HS-5 (cell line): ENCODE data around the gene COG5.
"Not testable (repeated sequence)": the region's sequence is repeated elsewhere in the genome, so short reads cannot be mapped to it uniquely, and the experiment has no call there.

Experiments used
- DNase-seq: peaks from one replicate; pipeline ENCODE4 v3.0.0-alpha.2; 2012; ENCODE audit warnings: low read depth

Gene COG5

DNA sequence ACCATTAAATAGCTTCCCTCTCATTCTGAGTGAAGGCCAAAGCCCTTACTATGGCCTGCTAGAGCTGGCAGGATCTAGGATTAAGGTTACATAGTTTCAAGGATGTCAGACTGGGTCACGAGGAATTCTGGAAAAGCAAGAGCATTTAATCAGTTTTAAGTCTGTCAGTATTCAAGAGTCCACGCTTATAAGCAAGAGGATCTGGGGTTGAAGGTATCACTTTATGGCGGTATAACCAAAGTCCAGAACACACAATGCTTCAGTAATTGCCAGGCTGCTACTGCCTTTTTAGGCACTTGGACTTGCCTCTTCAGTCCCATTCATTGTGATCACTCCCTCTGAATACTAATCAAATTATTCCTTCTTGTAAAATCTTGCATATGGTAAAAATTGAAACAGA lies 293.9 kb downstream of the COG5 start:
- no peak for DNase-seq

DNA sequence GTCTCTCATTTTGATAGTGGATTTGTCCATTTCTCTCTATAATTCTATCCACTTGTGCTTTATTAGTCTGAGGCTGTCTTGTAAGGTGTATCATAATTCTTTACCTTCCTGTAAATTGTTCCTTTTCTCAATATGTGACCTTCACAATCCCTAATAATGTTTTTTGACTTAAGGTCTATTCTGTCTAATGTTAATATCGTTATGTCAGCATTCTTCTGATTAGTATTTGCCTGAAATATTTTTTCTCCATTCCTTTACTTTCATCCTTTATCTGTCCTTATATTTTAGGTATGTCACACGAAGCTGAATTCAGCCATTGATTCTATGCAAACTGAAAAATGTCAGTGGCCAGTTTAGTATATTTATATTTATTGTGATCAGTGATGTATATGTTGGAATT lies 295.1 kb downstream of the COG5 start:
- DNase-seq, result no peak

DNA sequence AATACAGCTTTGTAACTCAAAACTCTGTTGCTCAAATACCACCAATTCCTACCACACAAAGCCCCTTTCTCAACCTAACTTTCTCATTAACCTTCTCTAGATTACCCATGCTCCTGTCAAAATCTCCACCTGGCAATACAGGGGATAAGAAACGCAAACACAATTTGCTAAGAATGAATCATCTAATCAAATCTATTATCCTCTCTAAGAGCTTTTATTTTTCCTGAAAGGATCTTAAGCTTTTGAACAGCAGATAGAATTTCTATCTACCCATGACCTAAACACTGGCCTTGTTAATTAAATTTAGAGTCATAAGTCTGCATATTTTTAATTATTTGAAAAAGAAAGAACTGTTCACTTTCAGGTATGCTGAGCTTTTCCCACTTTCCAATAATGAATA lies 296.6 kb downstream of the COG5 start:
- DNase-seq, result no peak

DNA sequence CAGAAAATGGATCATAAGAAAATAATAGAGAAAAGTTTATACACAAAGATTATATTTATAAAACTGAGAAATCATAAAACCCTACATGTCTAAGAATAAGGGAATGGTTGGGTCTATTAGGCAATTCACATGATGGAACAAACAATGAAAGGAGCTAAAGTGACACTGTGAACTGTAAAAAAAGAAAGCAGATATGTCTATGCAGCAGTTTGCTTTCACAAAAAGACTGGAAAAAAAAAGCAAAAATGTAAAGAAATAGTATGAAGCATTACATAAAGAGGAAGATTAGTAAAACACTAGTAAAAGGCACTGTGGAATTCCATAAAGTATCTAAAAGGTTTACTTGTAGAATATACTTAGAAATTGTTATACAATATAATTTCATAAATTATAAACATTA lies 299.0 kb downstream of the COG5 start:
- DNase-seq, result no peak

DNA sequence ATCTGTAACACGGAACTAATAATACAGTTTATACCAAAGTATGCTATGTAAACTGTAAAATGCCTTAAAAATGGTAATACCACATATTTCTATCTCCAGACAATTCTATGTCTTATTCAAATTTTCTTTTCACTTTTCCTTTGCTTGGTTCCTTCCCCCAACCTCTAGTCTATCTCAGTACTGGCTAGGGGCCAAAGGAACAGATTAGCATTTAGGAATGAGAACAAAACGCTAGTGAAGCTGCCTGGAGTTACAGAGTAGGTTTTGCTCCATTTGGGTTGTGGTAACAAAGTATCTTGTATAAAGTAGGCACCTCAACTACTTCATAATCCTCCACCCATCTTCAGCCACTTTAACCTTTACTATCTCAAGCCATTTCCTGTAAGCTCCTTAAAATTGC lies 300.9 kb downstream of the COG5 start:
- DNase-seq, result no peak

DNA sequence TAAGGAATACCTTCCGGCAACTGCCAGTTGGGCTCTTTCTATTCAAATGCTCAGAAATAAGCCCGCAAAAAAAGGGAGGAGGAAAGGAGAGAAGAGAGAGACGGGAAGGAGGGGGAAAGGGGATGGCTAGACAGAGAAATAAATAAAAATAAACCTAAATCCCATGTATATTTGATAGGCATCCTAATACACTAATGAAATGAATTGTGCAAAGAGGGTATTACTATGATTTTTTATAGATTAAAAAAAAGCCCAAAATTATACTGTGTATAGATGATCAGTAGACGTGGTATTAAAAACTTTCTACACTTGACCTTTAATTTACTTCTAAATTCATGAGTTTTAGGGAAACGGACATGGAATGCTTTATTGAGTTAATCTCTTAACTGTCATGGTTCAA lies 305.0 kb downstream of the COG5 start:
- no peak for DNase-seq

DNA sequence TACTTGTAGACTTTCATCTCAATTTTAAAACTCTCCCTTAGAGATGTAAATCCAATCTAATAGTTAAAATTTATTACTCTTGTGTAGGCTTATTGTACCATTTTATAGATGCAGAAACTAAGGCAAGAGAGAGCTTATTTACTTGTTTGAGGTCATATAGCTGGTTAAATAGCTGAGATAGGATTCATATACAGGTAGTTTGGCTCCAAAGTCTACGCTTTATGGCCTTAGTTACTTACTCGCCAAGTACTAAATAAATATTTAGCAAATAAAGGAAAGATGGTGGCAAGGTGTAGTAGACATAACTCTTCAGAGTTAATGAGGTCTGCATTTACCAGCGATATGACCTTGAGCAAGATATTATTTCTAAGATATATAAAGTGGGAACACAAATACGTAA lies 308.1 kb downstream of the COG5 start:
- DNase-seq, result no peak

DNA sequence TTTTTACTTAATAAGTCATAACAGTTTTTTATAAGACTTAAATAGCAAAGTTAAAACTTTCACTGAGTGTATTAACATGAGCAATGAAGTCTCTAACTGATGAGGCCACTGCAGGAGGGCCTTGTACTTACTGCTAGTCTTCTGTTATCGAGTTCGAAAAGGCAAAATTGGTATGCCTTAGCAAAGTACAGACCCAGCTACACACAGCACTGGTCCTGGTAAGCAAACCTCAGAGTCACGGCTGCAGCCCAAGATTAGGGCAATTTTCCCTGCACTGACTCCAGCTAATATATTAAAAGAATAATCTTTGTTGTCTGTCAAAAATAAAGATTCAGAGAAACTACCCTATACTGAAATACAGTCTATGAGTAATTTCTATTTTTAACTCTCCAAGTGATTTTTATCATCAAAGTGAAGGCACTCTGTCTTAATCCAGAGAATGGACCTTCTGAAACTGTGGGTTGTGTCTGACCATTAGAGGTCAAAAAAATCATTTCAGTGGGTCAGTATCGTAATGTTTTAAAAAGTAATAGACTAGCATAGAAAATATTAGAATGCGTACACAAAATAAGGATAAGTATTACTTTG lies 309.2 kb downstream of the COG5 start:
- DNase-seq, result no peak

DNA sequence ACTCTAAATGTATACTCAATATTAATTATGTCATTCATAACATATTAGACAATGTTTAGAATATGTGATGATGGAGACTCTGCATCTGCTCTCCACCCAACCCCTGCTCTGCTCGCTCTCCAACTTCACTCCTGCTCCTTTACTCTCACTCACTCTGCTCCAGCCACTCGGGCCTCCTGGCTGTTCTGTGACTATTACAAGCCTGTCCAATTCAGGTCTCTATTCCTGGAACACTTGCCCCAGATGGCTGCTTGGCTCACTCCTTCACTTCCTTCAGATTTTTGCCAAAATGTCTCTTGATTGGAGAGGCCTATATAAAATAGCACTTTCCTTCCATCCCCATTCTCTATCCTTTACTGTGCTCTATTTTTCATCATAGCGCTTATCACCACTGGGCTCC lies 310.1 kb downstream of the COG5 start:
- no peak for DNase-seq

DNA sequence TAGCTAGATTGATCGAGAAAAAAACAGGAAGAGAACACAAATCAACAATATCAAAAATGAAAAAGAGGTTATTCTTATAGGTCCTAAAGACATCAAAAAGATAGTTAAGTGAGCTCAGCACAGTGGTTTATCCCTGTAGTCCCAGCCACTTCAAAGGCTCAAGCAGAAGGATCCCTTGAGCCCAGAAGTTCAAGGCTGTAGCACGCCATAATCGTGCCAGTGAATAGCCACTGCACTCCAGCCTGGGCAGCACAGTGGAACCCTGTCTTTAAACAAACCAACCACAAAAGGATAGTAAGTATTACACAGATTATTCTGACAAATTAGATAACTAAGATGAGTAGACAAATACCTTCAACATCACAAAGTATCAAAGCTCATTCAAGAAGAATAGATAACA lies 311.8 kb downstream of the COG5 start:
- DNase-seq, result no peak

DNA sequence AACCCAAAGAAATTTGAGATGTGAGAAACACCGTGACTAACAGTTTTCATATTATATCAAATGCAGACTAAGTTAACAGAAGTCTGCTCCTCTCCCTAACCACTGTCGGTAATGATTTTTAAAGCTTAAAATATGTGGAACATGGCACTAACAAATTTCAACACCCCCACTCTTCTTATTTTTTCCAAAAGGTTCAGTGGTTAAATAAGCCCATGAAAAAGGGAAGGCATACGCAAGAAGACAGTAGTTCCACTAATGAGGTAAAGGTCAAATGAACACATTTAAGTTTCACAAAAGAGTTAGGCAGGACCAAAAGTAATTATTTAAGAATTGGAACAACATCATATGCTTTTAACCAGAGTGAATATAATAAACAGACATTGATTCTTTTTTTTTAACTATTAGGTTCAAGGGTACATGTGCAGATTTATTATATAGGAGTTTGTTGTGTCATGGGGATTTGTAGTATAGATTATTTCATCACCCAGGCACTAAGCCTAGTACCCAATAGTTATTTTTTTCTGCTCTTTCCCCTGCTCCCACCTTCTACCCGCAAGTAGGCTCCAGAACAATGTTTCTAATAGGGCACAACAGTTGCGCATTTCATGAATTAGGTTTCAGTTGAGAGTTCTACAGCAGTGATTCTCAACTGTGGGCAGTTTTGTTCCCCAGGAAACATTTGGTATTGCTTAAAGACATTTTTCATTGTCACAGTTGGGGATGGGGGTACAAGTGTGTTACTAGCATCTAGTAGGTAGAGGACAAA lies 315.0 kb downstream of the COG5 start:
- DNase-seq, result no peak

DNA sequence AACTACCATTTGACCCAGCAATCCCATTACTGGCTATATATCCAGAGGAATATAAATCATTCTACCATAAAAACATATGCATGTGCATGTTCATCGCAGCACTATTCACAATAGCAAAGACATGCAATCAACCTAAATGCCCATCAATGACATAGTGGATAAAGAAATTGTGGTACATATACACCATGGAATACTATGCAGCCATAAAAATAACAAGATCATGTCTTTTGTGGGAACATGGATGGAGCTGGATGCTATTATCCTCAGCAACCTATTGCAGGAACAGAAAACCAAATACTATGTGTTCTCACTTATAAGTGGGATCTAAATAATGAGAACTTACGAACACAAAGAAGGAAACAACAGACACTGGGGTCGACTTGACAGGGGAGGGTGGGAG lies 316.9 kb downstream of the COG5 start:
- not testable (repeated sequence) for DNase-seq

DNA sequence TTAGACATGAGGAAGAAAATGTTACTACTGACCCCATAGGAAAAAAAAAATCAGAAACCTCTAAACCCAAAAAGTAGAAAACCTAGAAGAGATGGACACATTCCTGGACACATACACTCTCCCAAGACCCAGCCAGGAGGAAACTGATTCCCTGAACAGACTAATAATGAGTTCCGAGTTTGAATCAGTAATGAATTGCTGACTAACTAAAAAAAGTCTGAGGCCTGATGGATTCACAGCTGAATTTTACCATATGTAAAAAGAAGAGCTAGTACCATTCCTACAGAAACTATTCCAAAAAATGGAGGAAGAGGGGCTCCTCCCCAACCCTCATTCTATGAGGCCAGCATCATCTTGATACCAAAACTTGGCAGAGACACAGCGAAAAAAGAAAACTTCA lies 319.1 kb downstream of the COG5 start:
- no peak for DNase-seq

DNA sequence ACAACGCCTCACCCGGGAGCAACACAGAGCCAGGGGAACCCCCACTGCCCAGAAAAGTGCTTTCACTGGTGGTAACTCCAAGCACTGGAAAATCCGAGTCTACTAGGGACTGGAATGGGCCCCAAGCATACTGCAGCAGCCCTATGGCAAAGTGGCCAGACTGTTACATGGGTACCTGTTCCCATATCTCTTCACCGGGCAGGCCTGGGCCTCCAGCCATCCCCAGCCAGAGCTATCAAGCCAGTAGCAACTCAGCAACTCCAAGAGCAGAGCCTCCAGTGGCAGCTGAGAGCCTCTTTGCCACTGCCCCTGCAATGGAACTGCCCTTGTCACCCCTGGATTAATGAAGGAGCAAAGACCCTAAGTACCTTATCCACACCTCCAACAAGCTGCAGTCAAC lies 321.5 kb downstream of the COG5 start:
- DNase-seq, result no peak

DNA sequence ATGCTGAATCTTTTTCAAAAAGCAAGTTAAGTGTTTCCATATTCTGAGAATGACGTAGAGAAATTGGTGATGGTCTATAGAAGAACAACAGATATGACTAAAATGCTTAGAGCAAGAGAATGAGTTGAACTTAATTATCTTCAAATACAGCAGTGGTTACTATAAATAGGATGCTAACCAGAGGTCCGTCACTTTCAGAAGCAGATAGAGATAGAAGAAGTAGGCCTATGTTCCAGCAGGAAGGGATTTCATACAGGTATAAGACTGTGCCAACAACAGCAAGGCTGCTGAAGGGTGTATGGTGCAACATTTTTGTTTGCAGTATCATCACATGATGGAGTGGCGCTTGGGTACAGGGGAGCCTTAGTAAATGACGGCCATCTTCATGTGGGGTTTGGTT lies 326.3 kb downstream of the COG5 start:
- no peak for DNase-seq

DNA sequence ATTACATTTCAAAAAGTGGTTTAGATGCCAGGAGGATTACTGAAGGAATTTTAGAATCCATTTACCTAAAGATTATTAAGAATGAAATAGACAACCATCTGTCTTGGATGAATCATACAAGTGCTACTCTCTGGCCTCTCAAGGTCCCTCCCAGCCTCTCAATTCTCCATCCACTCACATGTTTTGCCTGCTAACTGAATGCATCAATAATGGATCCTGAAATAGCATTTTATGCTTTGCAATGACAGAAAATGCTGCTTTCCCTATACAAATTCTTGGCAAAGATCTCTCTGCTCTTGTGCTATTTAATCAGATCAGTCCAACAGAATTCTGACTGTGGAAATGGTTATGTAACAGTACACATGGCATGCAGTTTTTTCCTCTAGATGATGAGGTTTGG lies 326.9 kb downstream of the COG5 start:
- DNase-seq, result no peak

DNA sequence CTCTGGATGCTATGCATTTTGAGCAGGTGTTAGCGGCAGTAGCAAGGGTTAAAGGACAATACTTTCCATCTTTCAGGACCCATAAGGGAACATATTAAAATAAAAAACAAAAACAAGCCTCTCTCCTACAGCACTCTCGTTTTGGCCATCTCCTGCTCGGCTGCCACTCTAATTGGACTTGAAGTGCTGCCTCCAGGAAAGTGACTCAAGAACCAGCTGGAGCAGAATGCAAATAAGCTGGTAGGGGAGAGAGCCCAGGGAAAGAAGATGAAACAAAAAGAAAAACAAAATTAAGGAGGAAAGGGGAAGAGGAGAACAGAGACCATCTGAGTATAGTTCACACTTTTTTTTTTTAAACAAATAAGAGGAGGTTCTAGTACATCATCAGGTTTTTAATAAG lies 329.3 kb downstream of the COG5 start:
- DNase-seq, result no peak

DNA sequence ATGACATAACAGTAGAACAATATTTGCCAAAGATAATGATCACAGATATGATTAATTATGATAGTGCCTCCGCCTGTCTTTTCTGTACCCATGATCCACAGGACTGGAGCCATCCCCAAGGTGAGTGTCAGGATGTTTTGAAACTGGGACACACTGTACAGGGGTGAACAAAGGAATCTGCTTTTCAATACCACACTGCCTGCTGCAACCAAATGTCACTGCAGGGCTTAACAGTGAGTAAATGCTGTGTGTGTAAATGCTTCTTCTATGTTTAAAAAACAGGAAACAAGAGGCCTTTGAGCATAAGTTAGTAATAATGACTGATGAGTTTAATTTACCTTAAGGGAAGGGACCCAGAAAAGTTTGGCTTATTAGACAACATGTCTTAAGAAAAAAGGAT lies 329.7 kb downstream of the COG5 start:
- no peak for DNase-seq

DNA sequence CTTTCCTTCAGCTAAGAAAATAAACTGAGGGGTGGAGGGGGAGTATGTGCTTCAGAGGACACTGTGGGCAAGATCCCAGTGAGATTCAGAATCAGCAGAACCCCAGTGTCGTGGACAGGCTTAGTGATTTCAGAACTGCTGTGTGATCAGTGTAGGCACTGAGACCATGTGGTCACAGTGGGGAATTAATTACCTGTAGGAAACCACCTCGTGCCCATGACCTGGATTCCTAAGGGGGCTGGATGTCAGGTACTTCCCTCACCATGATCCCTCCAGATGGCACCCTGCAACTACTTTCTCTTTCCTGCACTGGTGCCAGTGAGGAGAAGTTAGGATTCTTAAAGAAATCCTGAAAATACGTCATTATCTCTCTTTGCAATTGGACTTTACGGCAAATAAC lies 330.5 kb downstream of the COG5 start:
- no peak for DNase-seq

DNA sequence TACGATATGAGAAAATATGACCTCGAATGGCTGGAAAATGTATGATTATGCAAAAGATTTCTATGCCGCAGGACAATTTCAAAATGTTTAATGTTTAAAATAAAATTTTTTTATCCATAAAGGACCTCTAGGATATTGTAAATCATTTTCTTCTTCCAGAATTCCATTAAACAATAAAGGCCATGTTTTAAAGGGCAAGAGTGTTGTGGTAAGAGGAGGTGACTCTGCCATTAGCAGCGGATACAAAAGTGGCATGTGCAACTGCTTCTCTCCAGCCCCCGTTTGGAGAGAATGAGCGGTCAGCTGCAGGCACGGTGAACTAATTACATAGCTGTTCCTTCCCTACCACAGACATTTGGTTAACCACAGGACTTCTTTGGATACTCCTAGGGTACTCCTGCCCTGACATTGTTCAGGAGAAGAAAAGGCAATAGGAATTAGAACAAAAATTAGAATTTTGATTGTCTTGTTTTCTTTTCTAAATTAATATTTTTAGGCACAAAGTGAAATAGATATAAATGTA lies 331.1 kb downstream of the COG5 start:
- DNase-seq, result peak; percentile 9

DNA sequence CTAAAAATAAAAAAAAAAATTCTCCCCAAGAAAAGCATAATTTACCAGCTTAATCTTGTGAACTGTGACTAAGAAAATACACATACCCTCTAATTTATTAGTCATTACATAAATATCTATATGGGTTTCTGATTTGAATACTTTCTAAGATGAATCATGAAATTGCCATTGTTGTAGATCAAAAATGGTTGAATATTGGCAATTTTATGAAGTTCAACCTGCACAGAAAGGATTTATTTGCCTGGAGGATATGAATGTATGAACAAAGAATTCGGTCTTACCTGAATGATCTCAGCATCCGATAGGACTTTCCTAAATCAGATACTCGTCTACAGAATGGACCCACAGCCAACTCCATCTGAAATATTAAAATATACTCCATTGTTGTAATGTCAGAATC lies 333.4 kb downstream of the COG5 start:
- peak; percentile 41 for DNase-seq

DNA sequence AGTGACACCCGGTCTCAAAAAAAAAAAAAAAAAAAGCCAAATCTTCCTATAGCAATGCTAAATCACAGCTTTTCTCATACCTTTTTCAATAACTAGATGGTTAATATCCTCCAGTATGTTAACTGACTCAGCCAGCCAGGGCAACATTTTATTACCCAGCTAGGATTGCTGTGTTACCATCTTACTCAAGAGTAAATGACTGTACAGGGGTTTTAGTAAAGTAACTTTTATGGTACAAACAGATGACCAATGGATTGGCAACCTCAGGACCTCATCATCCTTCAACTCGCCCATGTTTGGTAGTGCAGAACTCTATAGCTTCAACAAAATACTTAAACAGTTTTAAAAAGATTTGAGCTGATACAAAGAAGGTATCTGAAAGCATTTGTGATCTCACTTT lies 335.4 kb downstream of the COG5 start:
- DNase-seq, result peak; percentile 3

DNA sequence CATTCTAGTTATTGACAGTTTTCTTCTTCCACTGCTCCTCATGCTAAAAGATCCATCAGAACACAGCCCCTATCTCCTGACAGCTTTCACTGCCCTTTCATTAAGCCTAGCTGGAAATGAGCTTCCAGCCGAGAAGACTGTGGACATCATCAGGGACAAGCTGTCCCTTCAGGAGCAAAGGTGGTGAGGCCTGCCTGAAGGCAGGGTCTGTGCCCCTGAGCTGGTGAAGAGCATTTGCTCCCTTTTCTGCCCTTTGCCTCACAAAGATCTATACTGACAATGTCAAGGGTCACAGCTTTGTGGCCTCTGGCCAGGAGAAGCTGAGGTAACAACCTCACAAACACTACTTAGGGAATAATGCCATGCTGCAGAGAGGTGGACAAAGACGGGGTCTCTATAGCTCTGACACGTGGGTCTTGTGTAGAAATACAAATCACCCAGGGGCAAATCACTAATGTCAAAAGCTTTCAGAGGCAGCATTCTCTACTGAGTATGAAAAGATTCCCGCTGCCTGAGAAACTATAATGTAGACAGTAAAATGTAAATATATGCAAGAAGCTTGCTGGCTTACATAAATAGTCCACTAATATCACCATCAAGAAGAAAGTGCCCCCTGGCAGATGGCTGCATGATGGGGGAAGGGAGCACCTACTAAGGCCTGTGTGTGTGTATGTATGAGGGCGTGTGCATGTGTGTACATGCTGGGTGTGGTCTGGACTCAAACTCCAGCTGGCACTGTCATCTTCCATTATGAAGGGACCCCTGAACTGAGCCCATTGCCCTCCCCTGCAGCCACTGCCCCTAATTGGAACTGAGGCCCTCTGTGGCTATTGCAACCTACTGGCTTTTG lies 339.1 kb downstream of the COG5 start:
- no peak for DNase-seq
